Chondrocyte (in vitro differentiated cells): Measurements from ENCODE around the gene DDAH2. TPM values are rescaled to one million over a fixed set of nuclear protein-coding genes. Genes with fewer than 3 reads are reported as not detected.

Source experiments
- DNase-seq: peaks from one replicate; pipeline ENCODE4 v3.0.0; 2021; ENCODE audit warnings: mixed read lengths, low spot score
- H3K27ac Mint-ChIP-seq: one replicate; pipeline ENCODE4 v1.8.0; 2021; ENCODE audit warnings: mild to moderate bottlenecking, moderate library complexity, mixed read lengths; ENCODE audit not compliant: unreplicated experiment
- H3K27me3 Mint-ChIP-seq: 2 replicates; pipeline ENCODE4 v1.8.0; 2021; ENCODE audit warnings: low read depth, mixed read lengths
- H3K36me3 Mint-ChIP-seq: 2 replicates; pipeline ENCODE4 v1.8.0; 2021; ENCODE audit warnings: low read depth, mixed read lengths
- H3K4me1 Mint-ChIP-seq: 2 replicates; pipeline ENCODE4 v1.8.0; 2021; ENCODE audit warnings: low read depth, mild to moderate bottlenecking, mixed read lengths
- H3K4me3 Mint-ChIP-seq: one replicate; pipeline ENCODE4 v1.8.0; 2021; ENCODE audit warnings: mild to moderate bottlenecking, moderate library complexity, mixed read lengths; ENCODE audit not compliant: unreplicated experiment
- H3K9me3 Mint-ChIP-seq: 2 replicates; pipeline ENCODE4 v1.8.0; 2021; ENCODE audit warnings: low read depth, mixed read lengths
- CTCF ChIP-seq: fragments of 200-600 bp; sonication (generic); IDR thresholded peaks from 2 replicates; pipeline ENCODE4 v1.5.0; 2021; ENCODE audit warnings: antibody characterized with exemption, mild to moderate bottlenecking, moderate library complexity
- microRNA-seq: library from miRNA; unstranded; fragments of <30 nt; microRNA quantifications from one replicate; pipeline ENCODE4 v1.2.0, GENCODE V29; 2020; ENCODE audit warnings: borderline number of aligned reads
- total RNA-seq: library from RNA; stranded (reverse); gene quantifications from 3 replicates; pipeline ENCODE4 v1.2.1, GENCODE V29; 2021

The DDAH2 gene
- total RNA-seq, 1 donor from 2014 or later, result 99.6 TPM

GRCh38 chr6:31686483-31686882 is 42.6 kb downstream of the DDAH2 start:
- DNase-seq, result no peak
- Mint-ChIP-seq H3K9me3 (no peaks in the 10 kb centered on the region), H3K4me3 (no peak overlapping the region), H3K36me3 (peaks cover 19% of the 10 kb centered on the region), H3K27me3 (no peaks in the 10 kb centered on the region), H3K27ac (no peak overlapping the region), H3K4me1 (peaks cover 2% of the 10 kb centered on the region)
- no peak for TF ChIP-seq CTCF

GRCh38 chr6:31683591-31683990 is 45.5 kb downstream of the DDAH2 start:
- Mint-ChIP-seq H3K27ac (no peak overlapping the region), H3K9me3 (no peaks in the 10 kb centered on the region), H3K36me3 (peaks cover 12% of the 10 kb centered on the region), H3K27me3 (no peaks in the 10 kb centered on the region), H3K4me1 (peaks cover 12% of the 10 kb centered on the region), H3K4me3 (no peak overlapping the region)
- no peak for TF ChIP-seq CTCF
- no peak for DNase-seq

GRCh38 chr6:31681135-31681671 is 47.9 kb downstream of the DDAH2 start:
- Mint-ChIP-seq H3K27me3 (no peaks in the 10 kb centered on the region), H3K36me3 (peaks cover 5% of the 10 kb centered on the region), H3K9me3 (no peaks in the 10 kb centered on the region), H3K27ac (peak overlapping the region; percentile 76), H3K4me1 (peaks cover 12% of the 10 kb centered on the region), H3K4me3 (peak overlapping the region; percentile 76)
- no peak for TF ChIP-seq CTCF
- DNase-seq, result no peak

- TF ChIP-seq CTCF, result peak; percentile 91
- no peaks in the 10 kb centered on the region for H3K36me3 Mint-ChIP-seq
- no peak for DNase-seq
- no peaks in the 10 kb centered on the region for H3K9me3 Mint-ChIP-seq
- H3K4me3 Mint-ChIP-seq, result peak within 1 kb of the TSS; percentile 76
- peaks cover 12% of the 10 kb centered on the region for H3K4me1 Mint-ChIP-seq
- no peaks in the 10 kb centered on the region for H3K27me3 Mint-ChIP-seq
- peak within 1 kb of the TSS; percentile 76 for H3K27ac Mint-ChIP-seq
These were observed 48.6 kb downstream of the DDAH2 start, which contains the start of gene LY6G5C for GRCh38 chr6:31680226-31681134. Gene LY6G5C (minus strand): TSS chr6:31681067. CDS start chr6:31680373, 694 bp downstream.

- Mint-ChIP-seq H3K36me3 (peaks cover 4% of the 10 kb centered on the region), H3K27me3 (no peaks in the 10 kb centered on the region), H3K4me3 (no peak overlapping the region), H3K9me3 (no peaks in the 10 kb centered on the region), H3K27ac (no peak overlapping the region), H3K4me1 (peaks cover 12% of the 10 kb centered on the region)
- no peak for TF ChIP-seq CTCF
- DNase-seq, result no peak
These were observed 51.1 kb downstream of the DDAH2 start for GRCh38 chr6:31677955-31678354.

Small RNAs within 50 kb of the gene (microRNA-seq; reads per million reads assigned to microRNA genes)
- gene MIR4646, result not detected

Other genes starting within 250 kb of the DDAH2 start
- gene MICB, start 231.2 kb downstream of the DDAH2 start, total RNA-seq, result 7.8 to 9.4 TPM (median 9.0 TPM) in 3 replicates
- gene MCCD1, start 200.3 kb downstream of the DDAH2 start, total RNA-seq, result not detected in 3 replicates
- gene DDX39B, start 187.3 kb downstream of the DDAH2 start, total RNA-seq, result 222 to 230 TPM (median 227 TPM) in 3 replicates
- gene ATP6V1G2, start 182.7 kb downstream of the DDAH2 start, total RNA-seq, result 2.4 to 4.1 TPM (median 3.0 TPM) in 3 replicates
- 21.2 to 30.1 TPM (median 29.6 TPM) in 3 replicates for gene NFKBIL1, start 181.7 kb downstream of the DDAH2 start, total RNA-seq
- gene LTA, start 157.0 kb downstream of the DDAH2 start, total RNA-seq, result not detected in 3 replicates
- not detected in 3 replicates for gene TNF, start 153.7 kb downstream of the DDAH2 start, total RNA-seq
- not detected in 3 replicates for gene LTB, start 146.9 kb downstream of the DDAH2 start, total RNA-seq
- not detected in 3 replicates for gene LST1, start 143.0 kb downstream of the DDAH2 start, total RNA-seq
- gene NCR3, start 136.3 kb downstream of the DDAH2 start, total RNA-seq, result not detected in 3 replicates
- gene AIF1, start 114.1 kb downstream of the DDAH2 start, total RNA-seq, result not detected in 3 replicates
- gene PRRC2A, start 108.6 kb downstream of the DDAH2 start, total RNA-seq, result 156 to 185 TPM (median 157 TPM) in 3 replicates
- gene BAG6, start 76.6 kb downstream of the DDAH2 start, total RNA-seq, result 253 to 308 TPM (median 262 TPM) in 3 replicates
- gene APOM, start 73.4 kb downstream of the DDAH2 start, total RNA-seq, result 0.85 to 1.2 TPM in 2 of 3 replicates, not detected in the other
- gene C6orf47, start 68.5 kb downstream of the DDAH2 start, total RNA-seq, result 19.1 to 20.3 TPM (median 20.2 TPM) in 3 replicates
- gene GPANK1, start 64.3 kb downstream of the DDAH2 start, total RNA-seq, result 12.0 to 15.4 TPM (median 13.9 TPM) in 3 replicates
- gene CSNK2B, start 63.2 kb downstream of the DDAH2 start, total RNA-seq, result 116 to 126 TPM (median 122 TPM) in 3 replicates
- gene LY6G5B, start 59.3 kb downstream of the DDAH2 start, total RNA-seq, result 10.2 to 14.3 TPM (median 11.7 TPM) in 3 replicates
- 1.3 to 3.6 TPM (median 2.4 TPM) in 3 replicates for gene LY6G5C, start 48.2 kb downstream of the DDAH2 start, total RNA-seq
- 27.8 to 33.9 TPM (median 32.3 TPM) in 3 replicates for gene ABHD16A, start 26.0 kb downstream of the DDAH2 start, total RNA-seq
- gene LY6G6F, start 22.4 kb downstream of the DDAH2 start, total RNA-seq, result not detected in 3 replicates
- gene LY6G6D, start 14.0 kb downstream of the DDAH2 start, total RNA-seq, result not detected in 3 replicates
- 0.30 TPM in 1 of 3 replicates, not detected in the others for gene LY6G6C, start 7.6 kb downstream of the DDAH2 start, total RNA-seq
- gene MPIG6B, start 5.9 kb downstream of the DDAH2 start, total RNA-seq, result not detected in 3 replicates
- 256 to 328 TPM (median 317 TPM) in 3 replicates for gene CLIC1, start 7.2 kb upstream of the DDAH2 start, total RNA-seq
- gene MSH5, start 10.7 kb upstream of the DDAH2 start, total RNA-seq, result 8.4 to 17.4 TPM (median 9.4 TPM) in 3 replicates
- gene SAPCD1, start 33.4 kb upstream of the DDAH2 start, total RNA-seq, result 1.3 to 2.4 TPM (median 1.4 TPM) in 3 replicates
- 0.15 to 0.62 TPM (median 0.17 TPM) in 3 replicates for gene VWA7, start 48.0 kb upstream of the DDAH2 start, total RNA-seq
- 71.1 to 101 TPM (median 71.9 TPM) in 3 replicates for gene VARS1, start 66.5 kb upstream of the DDAH2 start, total RNA-seq
- gene LSM2, start 77.7 kb upstream of the DDAH2 start, total RNA-seq, result 35.0 to 42.5 TPM (median 35.7 TPM) in 3 replicates
- 0.89 to 1.5 TPM (median 1.00 TPM) in 3 replicates for gene HSPA1L, start 86.0 kb upstream of the DDAH2 start, total RNA-seq
- 23.0 to 46.3 TPM (median 46.2 TPM) in 3 replicates for gene HSPA1A, start 86.2 kb upstream of the DDAH2 start, total RNA-seq
- gene HSPA1B, start 98.4 kb upstream of the DDAH2 start, total RNA-seq, result 46.8 to 57.9 TPM (median 50.4 TPM) in 3 replicates
- 63.8 to 67.5 TPM (median 64.2 TPM) in 3 replicates for gene NEU1, start 133.5 kb upstream of the DDAH2 start, total RNA-seq
- not detected in 3 replicates for gene SLC44A4, start 149.7 kb upstream of the DDAH2 start, total RNA-seq
- 37.7 to 53.0 TPM (median 40.0 TPM) in 3 replicates for gene EHMT2, start 168.4 kb upstream of the DDAH2 start, total RNA-seq
- gene ZBTB12, start 172.8 kb upstream of the DDAH2 start, total RNA-seq, result 6.3 to 7.6 TPM (median 6.7 TPM) in 3 replicates
- 0.52 to 1.5 TPM (median 0.56 TPM) in 3 replicates for gene C2, start 198.4 kb upstream of the DDAH2 start, total RNA-seq
- 2.3 to 3.2 TPM (median 2.6 TPM) in 3 replicates for gene CFB, start 216.8 kb upstream of the DDAH2 start, total RNA-seq
- gene NELFE, start 229.7 kb upstream of the DDAH2 start, total RNA-seq, result 43.5 to 59.3 TPM (median 50.6 TPM) in 3 replicates
- 56.9 to 85.6 TPM (median 61.2 TPM) in 3 replicates for gene SKIC2, start 229.9 kb upstream of the DDAH2 start, total RNA-seq
- 15.8 to 25.9 TPM (median 19.3 TPM) in 3 replicates for gene DXO, start 242.8 kb upstream of the DDAH2 start, total RNA-seq